OCI-LY1 (cell line): Measurements from ENCODE around the gene P2RX2.

ENCODE experiments used
- H2AFZ ChIP-seq: fragments of 200-600 bp; sonication (generic), shearing (Covaris generic); 2 replicates; pipeline ENCODE4 v1.6.0; 2014; ENCODE audit warnings: antibody characterized with exemption, mild to moderate bottlenecking, low read length
- H3F3A ChIP-seq: fragments of 200-600 bp; sonication (generic), shearing (Covaris generic); 2 replicates; pipeline ENCODE4 v1.6.0; 2014; ENCODE audit warnings: mild to moderate bottlenecking, antibody characterized with exemption, low read length, moderate library complexity; ENCODE audit not compliant: insufficient read depth
- H3K27ac ChIP-seq: fragments of 200-600 bp; sonication (generic); 2 replicates; pipeline ENCODE4 v1.5.1; 2014; ENCODE audit warnings: low read length, mixed run types, mild to moderate bottlenecking, low read depth; ENCODE audit not compliant: poor library complexity, severe bottlenecking
- H3K27me3 ChIP-seq: fragments of 200-600 bp; sonication (generic); 2 replicates; pipeline ENCODE4 v1.6.0; 2014; ENCODE audit warnings: antibody characterized with exemption, mild to moderate bottlenecking, low read length, moderate library complexity; ENCODE audit not compliant: insufficient read depth
- H3K36me3 ChIP-seq: fragments of 200-600 bp; sonication (generic); 2 replicates; pipeline ENCODE4 v1.6.1; 2014; ENCODE audit warnings: mild to moderate bottlenecking, antibody characterized with exemption, low read length, moderate library complexity, mixed read lengths; ENCODE audit not compliant: insufficient read depth
- H3K4me1 ChIP-seq: fragments of 200-600 bp; sonication (generic); 2 replicates; pipeline ENCODE4 v1.5.1; 2014; ENCODE audit warnings: mild to moderate bottlenecking, low read length, moderate library complexity; ENCODE audit not compliant: insufficient read depth, severe bottlenecking
- H3K4me2 ChIP-seq: fragments of 200-600 bp; sonication (generic), shearing (Covaris generic); 2 replicates; pipeline ENCODE4 v1.6.1; 2014; ENCODE audit warnings: low read length
- H3K4me3 ChIP-seq: fragments of 200-600 bp; sonication (generic); 2 replicates; pipeline ENCODE4 v1.5.1; 2014; ENCODE audit warnings: low read length, low read depth, mild to moderate bottlenecking, mixed read lengths; ENCODE audit not compliant: poor library complexity, severe bottlenecking
- H3K79me2 ChIP-seq: fragments of 200-600 bp; shearing (Covaris generic); 2 replicates; pipeline ENCODE4 v1.6.1; 2016; ENCODE audit warnings: mixed run types, low read length, mixed read lengths; ENCODE audit not compliant: insufficient read depth
- H3K9ac ChIP-seq: fragments of 200-600 bp; sonication (generic), shearing (Covaris generic); 2 replicates; pipeline ENCODE4 v1.6.1; 2014; ENCODE audit warnings: mild to moderate bottlenecking, low read length, mixed read lengths
- H3K9me2 ChIP-seq: fragments of 200-600 bp; sonication (generic), shearing (Covaris generic); 2 replicates; pipeline ENCODE4 v1.6.1; 2014; ENCODE audit warnings: low read depth, mild to moderate bottlenecking, low read length, mixed read lengths
- H3K9me3 ChIP-seq: fragments of 200-600 bp; shearing (Covaris generic); 2 replicates; pipeline ENCODE4 v1.6.1; 2014; ENCODE audit warnings: low read length, mixed read lengths
- H4K20me1 ChIP-seq: fragments of 200-600 bp; sonication (generic), shearing (Covaris generic); 2 replicates; pipeline ENCODE4 v1.6.0; 2016; ENCODE audit warnings: mild to moderate bottlenecking, low read length; ENCODE audit not compliant: insufficient read depth
- EZH2 ChIP-seq: fragments of 200-600 bp; sonication (generic), shearing (Covaris generic); IDR thresholded peaks from 2 replicates; pipeline ENCODE4 v1.8.0; 2017; ENCODE audit warnings: borderline replicate concordance, mixed run types, mild to moderate bottlenecking, antibody characterized with exemption, low read length, moderate library complexity, mixed read lengths
- TF ChIP-seq, protein P1 (sequence below): fragments of 200-600 bp; sonication (generic), shearing (Covaris generic); IDR thresholded peaks from 2 replicates; pipeline ENCODE4 v1.5.1; 2017; ENCODE audit warnings: mild to moderate bottlenecking, antibody characterized with exemption, low read length, moderate library complexity, mixed read lengths

Gene P2RX2

DNA sequence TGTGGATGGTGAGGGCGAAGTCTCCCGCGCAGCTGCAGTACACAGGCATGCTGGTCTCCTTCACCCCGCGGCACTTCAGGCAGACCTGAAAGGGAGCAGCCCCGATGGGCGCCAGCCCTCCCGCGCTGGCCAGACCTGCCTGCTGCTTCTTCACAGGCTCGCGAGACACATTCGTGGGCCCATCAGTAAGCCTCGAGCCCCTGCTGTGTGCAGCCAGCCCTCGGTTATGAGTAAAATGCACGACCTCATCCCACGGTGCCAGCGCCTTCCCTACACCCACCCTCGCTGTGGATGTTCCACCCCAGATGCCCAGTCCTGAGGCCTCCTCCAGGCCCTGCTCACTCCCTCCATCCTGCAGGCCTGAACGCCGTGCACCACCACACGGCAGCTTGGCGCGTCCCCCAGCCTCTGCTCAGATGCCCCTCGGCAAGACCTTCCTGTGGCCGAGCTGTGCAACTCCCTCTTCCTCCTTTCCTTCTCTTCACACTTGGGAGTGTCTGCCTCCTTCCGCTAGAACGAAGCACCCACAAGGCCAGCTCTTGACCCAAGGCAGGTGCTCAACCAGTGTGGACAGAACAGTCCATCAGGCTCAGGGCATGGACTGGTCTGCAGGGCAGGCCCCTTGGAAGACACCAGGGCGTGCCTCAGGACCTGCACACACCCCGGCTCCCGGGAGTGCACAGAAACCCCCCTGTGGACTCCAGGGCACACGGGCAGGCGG lies 6.5 kb downstream of the P2RX2 start:
- H2AFZ ChIP-seq, result no peak overlapping the region
- no peaks in the 10 kb centered on the region for H3K9me3 ChIP-seq
- H3K36me3 ChIP-seq, result peaks cover 55% of the 10 kb centered on the region
- H3K9me2 ChIP-seq, result no peaks in the 10 kb centered on the region
- no peaks in the 10 kb centered on the region for H3K79me2 ChIP-seq
- TF ChIP-seq, protein P1, sequence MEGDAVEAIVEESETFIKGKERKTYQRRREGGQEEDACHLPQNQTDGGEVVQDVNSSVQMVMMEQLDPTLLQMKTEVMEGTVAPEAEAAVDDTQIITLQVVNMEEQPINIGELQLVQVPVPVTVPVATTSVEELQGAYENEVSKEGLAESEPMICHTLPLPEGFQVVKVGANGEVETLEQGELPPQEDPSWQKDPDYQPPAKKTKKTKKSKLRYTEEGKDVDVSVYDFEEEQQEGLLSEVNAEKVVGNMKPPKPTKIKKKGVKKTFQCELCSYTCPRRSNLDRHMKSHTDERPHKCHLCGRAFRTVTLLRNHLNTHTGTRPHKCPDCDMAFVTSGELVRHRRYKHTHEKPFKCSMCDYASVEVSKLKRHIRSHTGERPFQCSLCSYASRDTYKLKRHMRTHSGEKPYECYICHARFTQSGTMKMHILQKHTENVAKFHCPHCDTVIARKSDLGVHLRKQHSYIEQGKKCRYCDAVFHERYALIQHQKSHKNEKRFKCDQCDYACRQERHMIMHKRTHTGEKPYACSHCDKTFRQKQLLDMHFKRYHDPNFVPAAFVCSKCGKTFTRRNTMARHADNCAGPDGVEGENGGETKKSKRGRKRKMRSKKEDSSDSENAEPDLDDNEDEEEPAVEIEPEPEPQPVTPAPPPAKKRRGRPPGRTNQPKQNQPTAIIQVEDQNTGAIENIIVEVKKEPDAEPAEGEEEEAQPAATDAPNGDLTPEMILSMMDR, result no peak
- no peak for TF ChIP-seq EZH2
- no peak overlapping the region for H3K4me3 ChIP-seq
- H3K4me1 ChIP-seq, result no peaks in the 10 kb centered on the region
- no peak overlapping the region for H3K4me2 ChIP-seq
- no peaks in the 10 kb centered on the region for H3F3A ChIP-seq
- H3K27me3 ChIP-seq, result no peaks in the 10 kb centered on the region
- no peak overlapping the region for H3K9ac ChIP-seq
- no peaks in the 10 kb centered on the region for H4K20me1 ChIP-seq
- no peak overlapping the region for H3K27ac ChIP-seq

GRCh38 chr12:132625731-132626430 lies 7.3 kb downstream of the P2RX2 start:
- H3F3A ChIP-seq, result no peaks in the 10 kb centered on the region
- H3K9me3 ChIP-seq, result no peaks in the 10 kb centered on the region
- no peak overlapping the region for H3K9ac ChIP-seq
- H3K9me2 ChIP-seq, result no peaks in the 10 kb centered on the region
- H3K4me2 ChIP-seq, result no peak overlapping the region
- no peak for TF ChIP-seq EZH2
- TF ChIP-seq, protein P1, result no peak
- no peaks in the 10 kb centered on the region for H3K79me2 ChIP-seq
- no peak overlapping the region for H3K27ac ChIP-seq
- H4K20me1 ChIP-seq, result no peaks in the 10 kb centered on the region
- no peak overlapping the region for H2AFZ ChIP-seq
- H3K4me3 ChIP-seq, result no peak overlapping the region
- H3K27me3 ChIP-seq, result no peaks in the 10 kb centered on the region
- H3K4me1 ChIP-seq, result no peaks in the 10 kb centered on the region
- H3K36me3 ChIP-seq, result peaks cover 63% of the 10 kb centered on the region

DNA sequence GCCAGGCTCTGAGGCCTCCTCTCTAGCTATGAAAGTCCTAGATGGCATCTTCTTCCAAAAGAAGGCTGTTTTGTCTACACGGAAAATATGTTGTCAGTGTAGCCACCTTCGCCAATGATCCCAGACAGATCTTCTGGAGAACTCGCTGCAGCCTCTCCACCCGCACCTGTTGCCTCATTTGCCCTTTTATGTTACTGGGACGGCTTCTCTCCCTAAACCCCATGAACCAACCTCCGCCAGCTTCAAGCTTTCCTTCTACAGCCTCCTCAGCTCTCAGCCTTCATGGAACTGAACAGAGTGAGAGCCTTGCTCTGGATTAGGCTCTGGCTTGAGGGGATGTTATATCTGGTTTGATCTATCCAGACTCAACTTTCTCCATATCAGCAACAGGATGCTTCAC lies 10.8 kb downstream of the P2RX2 start:
- peaks cover 88% of the 10 kb centered on the region for H3K36me3 ChIP-seq
- no peaks in the 10 kb centered on the region for H4K20me1 ChIP-seq
- H3F3A ChIP-seq, result no peaks in the 10 kb centered on the region
- no peaks in the 10 kb centered on the region for H3K79me2 ChIP-seq
- no peaks in the 10 kb centered on the region for H3K9me3 ChIP-seq
- H3K9ac ChIP-seq, result no peak overlapping the region
- no peak overlapping the region for H3K4me2 ChIP-seq
- H3K27ac ChIP-seq, result no peak overlapping the region
- H3K9me2 ChIP-seq, result no peaks in the 10 kb centered on the region
- TF ChIP-seq, protein P1, result no peak
- TF ChIP-seq EZH2, result no peak
- no peaks in the 10 kb centered on the region for H3K4me1 ChIP-seq
- no peak overlapping the region for H3K4me3 ChIP-seq
- H2AFZ ChIP-seq, result no peak overlapping the region
- H3K27me3 ChIP-seq, result no peaks in the 10 kb centered on the region
